K562 (cell line): ENCODE results near the gene ADAMTS20. TPM values are rescaled to one million over a fixed set of nuclear protein-coding genes. Genes with fewer than 3 reads are reported as not detected.
A peak's percentile ranks its signal among the peaks of the same experiment; 100 is the strongest.

ENCODE experiments used
- ATAC-seq: fragments of 200-7000 bp; cut with Tn5 transposase; 3 replicates; pipeline ENCODE4 v1.9.1; 2020; ENCODE audit warnings: moderate library complexity
- BruUV-seq: library from RNA; stranded (reverse); fragments of 400-500 nt; replicated peaks from 2 replicates; lab custom pipeline; 2021; lab: Mats Ljungman, UMichigan
- CTCF ChIA-PET: fragments of 300-600 bp; formaldehyde crosslinking; extraction: SDS; loops from one replicate; lab custom pipeline; 2021; ENCODE audit warnings: low intra/inter-chr PET ratio; lab: Yijun Ruan, JAX
- POLR2A ChIA-PET: fragments of 300-600, 350-650 bp; sonication (Branson Sonifier 250); formaldehyde crosslinking; extraction: SDS; loops from one replicate; lab custom pipeline; 2021; ENCODE audit warnings: antibody characterized with exemption, inconsistent platforms; lab: Yijun Ruan, JAX
- DNase-seq, 4 experiments: peaks; one replicate each; pipeline versions ENCODE4 v3.0.0 to v3.0.0-alpha.2; 2011 to 2018; ENCODE audit warnings: low spot score in 3 of 4, mixed read lengths in 3 of 4; ENCODE audit errors: extremely low read depth in 1 of 4
- FAIRE-seq: peaks from 2 replicates; lab custom pipeline; 2011; peaks lifted over from hg19 to GRCh38; lab: Jason Lieb, UNC
- H2AFZ ChIP-seq: 2 replicates; pipeline ENCODE4 v1.6.0; 2011; ENCODE audit warnings: low read depth, low read length, control low read depth, inconsistent platforms
- H3K27ac ChIP-seq: fragments of 200-600 bp; 3 replicates; pipeline ENCODE4 v1.8.0; 2011; ENCODE audit warnings: low read depth, mild to moderate bottlenecking, control low read depth, inconsistent platforms, low read length, moderate library complexity, mixed read lengths; ENCODE audit errors: extremely low read depth
- H3K27me3 ChIP-seq, 2 experiments: fragments of 300-600 bp in 1 of 2; 2 replicates in 1 of 2; 3 replicates in 1 of 2; pipeline versions ENCODE4 v1.6.0 to v1.8.0; 2011; ENCODE audit warnings: inconsistent platforms in 2 of 2, low read length in 2 of 2, mild to moderate bottlenecking in 1 of 2, mixed read lengths in 1 of 2, moderate library complexity in 1 of 2; ENCODE audit not compliant: control insufficient read depth in 2 of 2, insufficient read depth in 2 of 2
- H3K36me3 ChIP-seq: fragments of 300-600 bp; 3 replicates; pipeline ENCODE4 v1.8.0; 2011; ENCODE audit warnings: mild to moderate bottlenecking, low read length, inconsistent platforms; ENCODE audit not compliant: control insufficient read depth, insufficient read depth
- H3K4me1 ChIP-seq, 2 experiments: fragments of 200-600 bp in 1 of 2; replicated peaks in 1 of 2; 2 replicates in 1 of 2; 3 replicates in 1 of 2; pipeline versions ENCODE4 v1.5.1 to v1.8.0; 2011; ENCODE audit warnings: inconsistent platforms in 2 of 2, low read length in 2 of 2, mild to moderate bottlenecking in 1 of 2, mixed read lengths in 1 of 2, moderate library complexity in 1 of 2; ENCODE audit not compliant: control insufficient read depth in 2 of 2, insufficient read depth in 2 of 2
- H3K4me2 ChIP-seq: 2 replicates; pipeline ENCODE4 v1.6.1; 2011; ENCODE audit warnings: low read length, control low read depth, inconsistent platforms, mixed read lengths; ENCODE audit not compliant: insufficient read depth
- H3K4me3 ChIP-seq: fragments of 200-600 bp; sonication (generic), shearing (Covaris generic); 2 replicates; pipeline ENCODE4 v1.5.1; 2016; ENCODE audit warnings: control low read depth, inconsistent platforms
- H3K79me2 ChIP-seq: fragments of 200-600 bp; 3 replicates; pipeline ENCODE4 v1.8.0; 2011; ENCODE audit warnings: low read length, inconsistent platforms; ENCODE audit not compliant: control insufficient read depth, insufficient read depth
- H3K9ac ChIP-seq, 2 experiments: 2 replicates each; pipeline versions ENCODE4 v1.6.0 to v1.6.1; 2011; ENCODE audit warnings: low read depth in 2 of 2, low read length in 2 of 2, control low read depth in 1 of 2, inconsistent platforms in 1 of 2, mild to moderate bottlenecking in 1 of 2, mixed read lengths in 1 of 2; ENCODE audit not compliant: insufficient read depth in 1 of 2
- H3K9me1 ChIP-seq: one replicate; pipeline ENCODE4 v1.6.0; 2011; ENCODE audit warnings: inconsistent platforms, mild to moderate bottlenecking, low read length, moderate library complexity; ENCODE audit not compliant: control insufficient read depth, insufficient read depth
- H3K9me3 ChIP-seq: replicated peaks from 2 replicates; pipeline ENCODE4 v1.5.1; 2011; ENCODE audit warnings: low read depth, low read length, inconsistent platforms; ENCODE audit not compliant: control insufficient read depth, insufficient read depth
- H4K20me1 ChIP-seq: replicated peaks from 2 replicates; pipeline ENCODE4 v1.6.1; 2011; ENCODE audit warnings: low read length, inconsistent platforms, mixed read lengths; ENCODE audit not compliant: control insufficient read depth, insufficient read depth
- BMI1 ChIP-seq: fragments of 150-350 bp; IDR thresholded peaks from 2 replicates; pipeline ENCODE4 v1.6.1; 2014; ENCODE audit warnings: low read length
- CREBBP ChIP-seq: IDR thresholded peaks from one replicate; pipeline ENCODE4 v1.6.1; 2012; ENCODE audit warnings: low read depth, mild to moderate bottlenecking, control low read depth, inconsistent platforms, low read length
- CTCF ChIP-seq, 3 experiments: IDR thresholded peaks in 2 of 3; conservative IDR thresholded peaks in 1 of 3; 2 replicates each; pipeline ENCODE4 v1.5.1; 2011 to 2012; ENCODE audit warnings: low read length in 3 of 3, mild to moderate bottlenecking in 3 of 3, control low read depth in 2 of 3, improper control_type of control experiment in 1 of 3, inconsistent platforms in 1 of 3, low read depth in 1 of 3, mixed read lengths in 1 of 3, moderate library complexity in 1 of 3; ENCODE audit not compliant: insufficient read depth in 2 of 3
- EP300 ChIP-seq: IDR thresholded peaks from 2 replicates; pipeline ENCODE4 v1.6.1; 2012; ENCODE audit warnings: low read length, improper control_type of control experiment
- ESRRA ChIP-seq: fragments of 450-650 bp; IDR thresholded peaks from 2 replicates; pipeline ENCODE4 v1.6.1; 2014; ENCODE audit warnings: low read depth, mild to moderate bottlenecking, moderate library complexity, borderline replicate concordance
- MITF ChIP-seq: IDR thresholded peaks from 2 replicates; pipeline ENCODE4 v1.6.1; 2014; ENCODE audit warnings: antibody characterized with exemption
- MLLT1 ChIP-seq, 2 experiments: fragments of 450-650 bp; IDR thresholded peaks; 2 replicates each; pipeline ENCODE4 v1.6.1; 2016
- NONO ChIP-seq, 2 experiments: fragments of 200-400 bp in 1 of 2; fragments of 450-650 bp in 1 of 2; formaldehyde crosslinking in 1 of 2; IDR thresholded peaks; 2 replicates each; pipeline ENCODE4 v1.6.1; 2017; ENCODE audit warnings: low read depth in 2 of 2, mild to moderate bottlenecking in 2 of 2, moderate library complexity in 2 of 2, low read length in 1 of 2
- NR2C1 ChIP-seq, 2 experiments: fragments of 450-650 bp; IDR thresholded peaks; 2 replicates each; pipeline ENCODE4 v1.6.1; 2017; ENCODE audit warnings: mild to moderate bottlenecking in 2 of 2, antibody characterized with exemption in 1 of 2, inconsistent platforms in 1 of 2, missing compliant biosample characterization in 1 of 2, missing genetic modification characterization in 1 of 2
- RAD21 ChIP-seq, 2 experiments: fragments of 250-450 bp in 1 of 2; fragments of 450-650 bp in 1 of 2; sonication (Bioruptor Pico) in 1 of 2; formaldehyde crosslinking in 1 of 2; IDR thresholded peaks in 1 of 2; conservative IDR thresholded peaks in 1 of 2; 2 replicates each; pipeline versions ENCODE4 v1.4.0 to v1.8.0; 2020 to 2022; ENCODE audit warnings: mild to moderate bottlenecking in 2 of 2, moderate library complexity in 1 of 2
- SIRT6 ChIP-seq: IDR thresholded peaks from one replicate; pipeline ENCODE4 v1.6.1; 2012; ENCODE audit warnings: low read depth, mild to moderate bottlenecking, control low read depth, inconsistent platforms, low read length, moderate library complexity
- STAG1 ChIP-seq: sonication (generic); formaldehyde crosslinking; IDR thresholded peaks from 2 replicates; pipeline ENCODE4 v1.5.0; 2020; ENCODE audit warnings: missing genetic modification reagents, borderline replicate concordance
- TCF15 ChIP-seq: fragments of 250-450 bp; sonication (Bioruptor Pico); IDR thresholded peaks from 2 replicates; pipeline ENCODE4 v1.8.0; 2022; ENCODE audit warnings: moderate library complexity, mild to moderate bottlenecking, inconsistent platforms
- TCF3 ChIP-seq: sonication (generic); formaldehyde crosslinking; IDR thresholded peaks from 2 replicates; pipeline ENCODE4 v1.4.0; 2020; ENCODE audit warnings: mild to moderate bottlenecking, missing genetic modification reagents
- TRIM28 ChIP-seq: fragments of 450-650 bp; IDR thresholded peaks from 2 replicates; pipeline ENCODE4 v1.6.1; 2017
- WHSC1 ChIP-seq: IDR thresholded peaks from one replicate; pipeline ENCODE4 v1.6.1; 2012; ENCODE audit warnings: low read length, control low read depth, inconsistent platforms
- ZKSCAN1 ChIP-seq: fragments of 150-350 bp; IDR thresholded peaks from 2 replicates; pipeline ENCODE4 v1.6.1; 2016; ENCODE audit warnings: low read depth, low read length
- in situ Hi-C: fragments of 300-500 bp; cut with MboI; formaldehyde crosslinking; loops from 4 replicates; pipeline ENCODE4 v1.15.0; 2018; ENCODE audit warnings: inconsistent platforms, mixed read lengths
- intact Hi-C: fragments of 100-400 bp; cut with micrococcal nuclease; formaldehyde crosslinking; loops from 2 replicates; pipeline ENCODE4 v1.14.2; 2022
- polyA plus RNA-seq, 8 experiments: library from polyadenylated mRNA; depleted of rRNA in 4 of 8; stranded (reverse) in 5 of 8; unstranded in 3 of 8; fragments of >200 nt; fragmentation: Nextera tagmentation in 2 of 8; fragmentation: Illumina TruSeq in 1 of 8; extraction: Ambion mirVana in 2 of 8; extraction: Trizol in 1 of 8; gene quantifications; 2 replicates each; pipeline versions ENCODE4 v1.2.1 to v1.2.3, GENCODE V29; 2011 to 2014; ENCODE audit warnings: inconsistent platforms in 1 of 8, missing spikeins in 1 of 8
- total RNA-seq, 7 experiments: library from RNA; depleted of rRNA in 6 of 7; stranded (reverse); fragments of >200 nt in 6 of 7; fragmentation: Illumina TruSeq in 2 of 7; extraction: Trizol in 2 of 7; gene quantifications; 2 replicates each; pipeline versions ENCODE4 v1.2.1 to v1.2.3, GENCODE V29; 2011 to 2021; ENCODE audit warnings: low replicate concordance in 1 of 7

The ADAMTS20 gene
- total and polyA plus RNA-seq, 9 of the 15 experiments (the other 6 are each of a cell fraction or from before 2014, with no cell fraction given): 0.01 to 0.84 (median 0.07) TPM; not detected in 2

- H3K27me3 ChIP-seq: no peaks in the 10 kb centered on the region
- peak in 1 of 3 experiments; percentile 22; a peak in 1 of 6 replicates for TF ChIP-seq CTCF (IDR thresholded peaks at IDR 0.05 in 2 of 3, conservative IDR thresholded peaks at IDR 0.05 in 1 of 3; ENCODE audit: insufficient read depth in 2 of 3, low read depth in 1 of 3, low read length in 3 of 3)
- TF ChIP-seq ESRRA: peak; percentile 14; the same call in 1 of the 2 replicates
- TF ChIP-seq NR2C1 (IDR thresholded peaks at IDR 0.05): no peak
- 0 out of 2 replicates have a peak, but pooled peaks have one; percentile 13 for TF ChIP-seq NR2C1 (tag; IDR thresholded peaks at IDR 0.05)
- no peak for TF ChIP-seq CREBBP
- no peak for TF ChIP-seq MLLT1 (IDR thresholded peaks at IDR 0.05)
- TF ChIP-seq TRIM28: no peak
- TF ChIP-seq BMI1: no peak
- peak; percentile 50; the same call in 1 of the 2 replicates for TF ChIP-seq STAG1
- peak; percentile 36 to 37 for TF ChIP-seq RAD21 (CRISPR knock-in tag; conservative IDR thresholded peaks at IDR 0.05 in 1 of 2, IDR thresholded peaks at IDR 0.05 in 1 of 2)
- TF ChIP-seq TCF3: peak; percentile 30
- TF ChIP-seq WHSC1: no peak
- no peak for TF ChIP-seq NONO (IDR thresholded peaks at IDR 0.05; ENCODE audit: low read depth in 2 of 2, low read length in 1 of 2)
- no peak for TF ChIP-seq ZKSCAN1
- TF ChIP-seq TCF15 (CRISPR knock-in tag): no peak
- TF ChIP-seq MITF: no peak
- no peak for TF ChIP-seq SIRT6
- TF ChIP-seq EP300: no peak
- TF ChIP-seq, all 486 proteins: peak for 6
- CTCF ChIA-PET: no interaction called here
- Histone ChIP-seq H3K4me1 (no peaks in the 10 kb centered on the region), H3K79me2 (no peaks in the 10 kb centered on the region), H4K20me1 (no peaks in the 10 kb centered on the region), H3K4me3 (no peak overlapping the region), H3K4me2 (no peak overlapping the region), H3K36me3 (no peaks in the 10 kb centered on the region), H3K9me3 (no peaks in the 10 kb centered on the region), H3K9ac (no peak overlapping the region), H3K9me1 (no peaks in the 10 kb centered on the region), H2AFZ (no peak overlapping the region), H3K27ac (no peak overlapping the region)
- POLR2A ChIA-PET: no interaction called here
- intact Hi-C loops (no loop called here), in situ Hi-C loops (no loop called here)
- ATAC-seq (no peak), DNase-seq (peak in 1 of 4 experiments; percentile 4), FAIRE-seq (no peak)
- no TSS peak for BruUV-seq
These were observed 213.0 kb downstream of the ADAMTS20 start for GRCh38 chr12:43338848-43339526.
